Cardiac muscle cell (in vitro differentiated cells and primary cell): ENCODE measurements around the gene CHID1. TPM values are rescaled to one million over a fixed set of nuclear protein-coding genes. Genes with fewer than 3 reads are reported as not detected.

Source experiments
- DNase-seq, 2 donors: peaks; one replicate each; pipeline versions ENCODE4 v3.0.0 to v3.0.0-alpha.2; 2010 to 2017; ENCODE audit warnings: low read depth in 1 of 2, low spot score in 1 of 2
- H3K27ac ChIP-seq: fragments of 200-600 bp; sonication (generic); 2 replicates; pipeline ENCODE4 v1.5.1; 2016
- H3K27me3 ChIP-seq: fragments of 200-600 bp; sonication (generic); 2 replicates; pipeline ENCODE4 v1.6.0; 2016; ENCODE audit warnings: control low read depth
- H3K36me3 ChIP-seq: fragments of 200-600 bp; sonication (generic); 2 replicates; pipeline ENCODE4 v1.5.1; 2016; ENCODE audit warnings: control low read depth
- H3K4me1 ChIP-seq: fragments of 200-600 bp; sonication (generic); 2 replicates; pipeline ENCODE4 v1.8.1; 2017; ENCODE audit warnings: low read depth, mild to moderate bottlenecking, mixed run types
- H3K4me3 ChIP-seq: fragments of 200-600 bp; sonication (generic); 2 replicates; pipeline ENCODE4 v1.5.1; 2016; ENCODE audit warnings: mild to moderate bottlenecking
- H3K9me3 ChIP-seq: fragments of 200-600 bp; sonication (generic); 2 replicates; pipeline ENCODE4 v1.5.1; 2017; ENCODE audit warnings: low read depth, mild to moderate bottlenecking, control low read depth
- CTCF ChIP-seq: IDR thresholded peaks from 2 replicates; pipeline ENCODE4 v1.5.1; 2012; ENCODE audit warnings: low read depth, mild to moderate bottlenecking, low read length
- polyA plus RNA-seq: library from polyadenylated mRNA; unstranded; fragments of >200 nt; fragmentation: Nextera tagmentation; extraction: Ambion mirVana; gene quantifications from 2 replicates; pipeline ENCODE4 v1.2.1, GENCODE V29; 2016
- total RNA-seq: library from RNA; depleted of rRNA; stranded (reverse); fragments of >200 nt; gene quantifications from 2 replicates; pipeline ENCODE4 v1.2.3, GENCODE V29; 2016

The CHID1 gene
- total and polyA plus RNA-seq, 2 experiments from 2014 or later: 67.7 to 145 TPM

- H3K4me3 ChIP-seq: no peak overlapping the region
These were observed 62.7 kb downstream of the CHID1 start for GRCh38 chr11:847876-848275.

GRCh38 chr11:846496-847098 is 64.0 kb downstream of the CHID1 start:
- no peaks in the 10 kb centered on the region for H3K27me3 ChIP-seq
- H3K27ac ChIP-seq: no peak overlapping the region
- no peaks in the 10 kb centered on the region for H3K36me3 ChIP-seq
- no peak for TF ChIP-seq CTCF
- peaks cover 37% of the 10 kb centered on the region for H3K4me1 ChIP-seq
- DNase-seq: no peak
- no peaks in the 10 kb centered on the region for H3K9me3 ChIP-seq
- H3K4me3 ChIP-seq: no peak overlapping the region

More at GRCh38 chr11:847876-848275, 62.7 kb downstream of the CHID1 start:
- Histone ChIP-seq H3K9me3 (no peaks in the 10 kb centered on the region), H3K27ac (no peak overlapping the region), H3K27me3 (no peaks in the 10 kb centered on the region), H3K4me1 (peaks cover 35% of the 10 kb centered on the region), H3K36me3 (no peaks in the 10 kb centered on the region)
- no peak for TF ChIP-seq CTCF
- no peak for DNase-seq

- Histone ChIP-seq H3K27me3 (no peaks in the 10 kb centered on the region), H3K4me1 (peaks cover 38% of the 10 kb centered on the region), H3K9me3 (no peaks in the 10 kb centered on the region), H3K4me3 (no peak overlapping the region), H3K36me3 (no peaks in the 10 kb centered on the region), H3K27ac (no peak overlapping the region)
- TF ChIP-seq CTCF: no peak
- peak in 1 of 2 donors; percentile 63 for DNase-seq
These were observed 64.6 kb downstream of the CHID1 start for GRCh38 chr11:845872-846495.

GRCh38 chr11:844693-845644 is 65.6 kb downstream of the CHID1 start:
- H3K4me3 ChIP-seq: no peak overlapping the region
- DNase-seq: peak; percentile 55 to 98

More at GRCh38 chr11:844693-845644, 65.6 kb downstream of the CHID1 start:
- Histone ChIP-seq H3K9me3 (no peaks in the 10 kb centered on the region), H3K36me3 (peaks cover 3% of the 10 kb centered on the region), H3K4me1 (peaks cover 34% of the 10 kb centered on the region), H3K27me3 (no peaks in the 10 kb centered on the region), H3K27ac (peak overlapping the region; percentile 89)
- TF ChIP-seq CTCF: peak; percentile 1
